Measurements from ENCODE around the gene CPB2.
A peak's percentile ranks its signal among the peaks of the same experiment; 100 is the strongest.

The CPB2 gene

GRCh38 chr13:46126552-46127357 lies 21.9 kb upstream of the CPB2 start:
- DNase-seq (ENCODE audit: low spot score) = peak; percentile 91

GRCh38 chr13:46126056-46126455 lies 21.2 kb upstream of the CPB2 start:
- DNase-seq (ENCODE audit: low spot score) = no peak

- DNase-seq (ENCODE audit: low spot score) = no peak
Measured at GRCh38 chr13:46124967-46125933, 20.4 kb upstream of the CPB2 start.

- peak; percentile 47 for DNase-seq (ENCODE audit: low spot score)
Measured at GRCh38 chr13:46124531-46124966, 19.7 kb upstream of the CPB2 start.

- no peak for DNase-seq (ENCODE audit: low spot score)
Measured at GRCh38 chr13:46122304-46122703, 17.5 kb upstream of the CPB2 start.

GRCh38 chr13:46121597-46122163 lies 16.8 kb upstream of the CPB2 start:
- no peak for DNase-seq (ENCODE audit: low spot score)

GRCh38 chr13:46121033-46121432 lies 16.2 kb upstream of the CPB2 start:
- no peak for DNase-seq (ENCODE audit: low spot score)

GRCh38 chr13:46119883-46120614 lies 15.2 kb upstream of the CPB2 start:
- no peak for DNase-seq (ENCODE audit: low spot score)

- no peak for DNase-seq (ENCODE audit: low spot score)
Measured at GRCh38 chr13:46116653-46117502, 12.0 kb upstream of the CPB2 start.

GRCh38 chr13:46114613-46115012 lies 9.8 kb upstream of the CPB2 start:
- DNase-seq (ENCODE audit: low spot score) = no peak

- no peak for DNase-seq (ENCODE audit: low spot score)
Measured at GRCh38 chr13:46113596-46113995, 8.8 kb upstream of the CPB2 start.

- no peak for DNase-seq (ENCODE audit: low spot score)
Measured at GRCh38 chr13:46111151-46111550, 6.3 kb upstream of the CPB2 start.

- no peak for DNase-seq (ENCODE audit: low spot score)
Measured at GRCh38 chr13:46109451-46109850, 4.6 kb upstream of the CPB2 start.

- no peak for DNase-seq (ENCODE audit: low spot score)
Measured at GRCh38 chr13:46106839-46107371, 2.1 kb upstream of the CPB2 start.

- DNase-seq (ENCODE audit: low spot score) = no peak
Measured at GRCh38 chr13:46103037-46103436, 1.8 kb downstream of the CPB2 start.

GRCh38 chr13:46102255-46102605 lies 2.6 kb downstream of the CPB2 start:
- DNase-seq (ENCODE audit: low spot score) = no peak

- DNase-seq (ENCODE audit: low spot score) = no peak
Measured at GRCh38 chr13:46101484-46102254, 3.2 kb downstream of the CPB2 start.

- DNase-seq (ENCODE audit: low spot score) = no peak
Measured at GRCh38 chr13:46101002-46101401, 3.8 kb downstream of the CPB2 start.

GRCh38 chr13:46100191-46100815 lies 4.5 kb downstream of the CPB2 start:
- DNase-seq (ENCODE audit: low spot score) = no peak

Data from Ammon's horn (tissue), 1 donor.